Measurements from ENCODE around the gene MYH11.

Gene MYH11

DNA sequence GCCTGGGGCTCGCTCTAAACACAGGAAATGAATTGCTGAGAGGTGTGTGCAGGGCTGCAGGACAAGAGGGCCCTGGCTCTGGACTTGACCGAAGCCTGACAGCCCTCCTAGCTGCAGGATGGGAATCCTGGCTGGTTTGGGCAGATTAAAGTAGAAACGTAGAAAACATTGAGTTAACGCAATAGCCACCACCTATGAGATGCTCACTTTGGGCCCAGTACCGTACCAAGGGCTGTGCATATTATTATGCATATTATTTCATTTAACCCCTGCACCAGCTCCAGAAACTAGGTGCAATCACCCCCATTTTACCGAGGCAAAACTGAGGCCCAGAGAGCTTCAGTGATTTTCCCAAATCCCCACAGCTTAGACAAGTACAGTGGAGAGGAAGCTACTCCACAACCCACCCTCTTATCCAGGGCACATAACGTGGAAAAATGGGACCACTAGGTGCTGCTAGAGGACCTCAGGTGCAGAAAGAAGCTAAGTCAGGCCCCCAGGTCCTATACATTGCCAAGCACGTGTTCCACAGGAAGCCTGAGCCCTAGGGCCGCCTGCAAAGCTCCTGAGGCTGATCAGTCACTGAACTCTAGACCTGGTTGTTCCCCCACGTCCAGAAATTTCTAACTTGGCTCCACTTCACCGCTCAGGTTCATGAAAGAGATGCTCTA is 79.2 kb downstream of the MYH11 start:
- no peak for DNase-seq (ENCODE audit: low read depth in 2 of 2)

DNA sequence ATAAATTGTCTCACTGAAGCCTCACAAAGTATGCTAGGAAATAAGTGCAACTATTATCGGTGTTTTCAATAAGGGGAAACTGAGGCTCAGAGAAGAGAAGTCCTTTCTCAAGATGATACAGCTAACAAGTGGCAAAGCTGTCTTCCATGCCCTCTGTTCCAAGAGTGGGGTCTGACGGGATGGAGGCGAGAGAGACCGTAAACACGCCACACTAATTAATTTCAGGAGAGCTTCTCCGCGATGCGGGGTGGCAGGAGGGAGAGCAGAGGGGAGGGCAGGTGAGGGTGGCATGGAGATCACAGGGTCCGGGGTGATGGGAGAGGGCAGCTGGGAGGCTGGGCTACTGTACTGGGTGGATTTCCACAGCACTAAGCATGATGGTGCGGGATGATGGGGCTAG is 80.3 kb downstream of the MYH11 start:
- no peak for DNase-seq (ENCODE audit: low read depth in 2 of 2)

GRCh38 chr16:15775663-15776304 is 81.0 kb downstream of the MYH11 start:
- no peak for DNase-seq (ENCODE audit: low read depth in 2 of 2)

GRCh38 chr16:15775209-15775608 is 81.6 kb downstream of the MYH11 start:
- no peak for DNase-seq (ENCODE audit: low read depth in 2 of 2)

DNA sequence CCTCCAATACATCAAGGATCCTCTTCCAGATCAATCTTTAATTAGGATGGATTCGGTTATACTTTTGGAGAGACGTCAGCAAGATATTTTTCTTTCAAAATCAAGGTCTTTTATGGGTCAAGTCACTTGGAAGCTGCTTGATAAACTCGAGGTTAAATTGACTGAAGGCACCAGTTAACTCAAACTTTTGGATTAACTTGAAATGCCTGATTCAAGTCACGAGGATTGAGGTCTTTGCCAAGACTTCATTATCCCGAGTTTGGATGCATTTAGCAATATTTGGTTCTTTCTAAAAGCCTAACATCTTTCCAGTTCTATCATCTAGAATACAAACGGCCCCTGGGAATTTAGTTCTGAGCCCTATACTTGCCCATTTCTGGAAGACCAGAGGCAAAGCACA is 82.9 kb downstream of the MYH11 start:
- no peak for DNase-seq (ENCODE audit: low read depth in 2 of 2)

DNA sequence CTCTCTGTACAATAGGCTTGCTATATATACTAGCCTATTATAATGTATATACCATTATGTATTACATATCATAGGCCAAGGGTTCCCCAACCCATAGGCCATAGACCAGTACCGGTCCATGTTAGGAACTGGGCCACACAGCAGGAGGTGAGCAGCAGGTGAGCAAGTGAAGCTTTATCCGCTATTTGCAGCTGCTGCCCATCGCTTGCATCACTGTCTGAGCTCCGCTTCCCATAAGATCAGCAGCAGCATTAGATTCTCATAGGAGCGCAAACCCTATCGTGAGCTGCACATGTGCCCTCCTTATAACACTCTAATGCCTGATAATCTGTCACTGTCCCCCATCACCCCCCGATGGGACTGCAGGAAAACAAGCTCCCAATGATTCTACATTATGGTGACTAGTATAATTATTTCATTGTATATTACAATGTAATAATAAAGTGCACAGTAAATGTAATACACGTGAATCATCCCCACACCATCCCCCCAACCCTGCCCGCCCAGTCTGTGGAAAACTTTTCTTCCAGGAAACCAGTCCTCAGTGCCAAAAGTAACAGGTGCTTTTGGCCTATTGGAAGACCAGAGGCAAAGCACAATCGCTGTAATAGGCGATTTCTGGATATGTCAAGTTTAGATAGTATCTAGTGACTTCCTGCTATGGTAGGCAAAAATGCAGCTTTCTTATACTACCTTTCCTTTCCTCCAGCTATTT is 84.1 kb downstream of the MYH11 start:
- no peak for DNase-seq (ENCODE audit: low read depth in 2 of 2)

GRCh38 chr16:15771694-15772093 is 85.1 kb downstream of the MYH11 start:
- DNase-seq (ENCODE audit: low read depth in 2 of 2): no peak

DNA sequence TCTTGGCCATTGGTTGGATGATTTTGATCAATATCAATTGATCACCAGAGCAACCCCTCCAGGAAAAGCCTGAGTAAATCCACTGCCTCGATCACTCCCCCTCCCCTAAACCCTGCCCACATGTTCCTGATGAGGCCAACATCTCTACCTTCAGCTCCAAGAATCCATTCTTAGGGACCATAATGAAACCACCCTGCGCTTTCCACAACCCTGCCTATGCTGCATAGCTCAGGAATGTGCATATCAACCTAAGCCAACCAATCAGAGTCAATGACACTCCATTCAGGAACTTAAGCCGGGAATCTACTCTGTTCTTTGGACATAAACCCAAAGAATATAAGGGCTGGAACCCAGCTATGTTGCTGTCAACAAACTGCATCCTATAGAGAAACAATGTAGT is 86.3 kb downstream of the MYH11 start:
- DNase-seq (ENCODE audit: low read depth in 2 of 2): no peak

GRCh38 chr16:15770107-15770506 is 86.7 kb downstream of the MYH11 start:
- no peak for DNase-seq (ENCODE audit: low read depth in 2 of 2)

GRCh38 chr16:15769239-15769638 is 87.6 kb downstream of the MYH11 start:
- DNase-seq (ENCODE audit: low read depth in 2 of 2): no peak

DNA sequence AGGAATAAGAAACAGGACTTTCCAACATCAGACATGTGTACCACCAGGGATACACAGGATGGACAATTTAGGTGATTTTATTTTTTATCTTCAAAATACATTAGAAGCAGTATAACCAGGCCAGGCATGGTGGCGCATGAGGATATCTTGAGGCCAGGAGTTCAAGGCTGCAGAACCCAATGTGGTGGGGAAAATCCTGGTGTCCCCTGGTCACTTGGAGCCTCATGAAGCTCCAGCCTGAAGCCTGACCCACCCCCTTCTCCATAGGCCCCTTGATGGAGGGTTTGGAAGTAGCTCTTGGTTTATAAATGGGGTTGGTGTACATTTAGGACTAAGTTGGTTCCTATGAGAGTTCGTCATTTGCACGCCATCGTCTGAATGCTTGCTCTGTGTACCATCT is 88.6 kb downstream of the MYH11 start:
- DNase-seq (ENCODE audit: low read depth in 2 of 2): no peak

DNA sequence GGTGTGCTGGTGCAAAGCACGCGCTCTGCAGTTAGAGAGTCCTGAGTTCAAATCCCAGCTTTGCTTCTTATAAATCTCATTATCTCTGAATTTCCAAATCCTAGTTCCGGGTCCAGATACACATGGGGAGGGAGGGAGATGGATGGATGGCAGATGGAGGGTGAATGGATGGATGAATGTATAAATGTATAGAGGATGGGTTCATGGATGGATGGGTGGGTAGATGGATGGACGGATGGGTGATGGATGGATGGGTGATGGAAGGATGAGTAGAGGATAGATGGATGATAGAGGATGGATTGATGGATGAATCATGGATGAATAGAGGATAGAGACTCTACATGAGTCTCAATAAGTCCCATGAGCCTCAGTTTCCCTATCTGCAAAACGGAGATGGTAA is 89.9 kb downstream of the MYH11 start:
- no peak for DNase-seq (ENCODE audit: low read depth in 2 of 2)

DNA sequence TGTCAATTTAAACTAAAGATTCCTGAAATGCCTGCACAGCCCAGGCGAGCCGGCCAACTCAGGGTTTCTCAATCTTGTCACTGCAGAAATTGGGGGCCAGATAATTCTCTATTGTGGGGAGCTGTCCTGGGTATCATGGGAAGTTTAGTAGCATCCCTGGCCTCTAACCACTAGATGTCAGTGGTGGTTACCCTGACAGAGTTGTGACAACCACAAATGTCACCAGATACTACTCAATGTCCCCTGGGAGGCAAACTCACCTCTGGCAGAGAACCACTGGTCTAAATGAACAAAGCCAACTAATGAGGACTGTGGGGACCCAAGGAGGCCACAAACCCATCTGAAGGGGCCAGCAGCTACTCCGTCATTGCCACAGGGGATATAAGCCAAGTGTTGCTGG is 90.9 kb downstream of the MYH11 start:
- DNase-seq (ENCODE audit: low read depth in 2 of 2): no peak

GRCh38 chr16:15765116-15765515 is 91.7 kb downstream of the MYH11 start:
- DNase-seq (ENCODE audit: low read depth in 2 of 2): no peak

- no peak for DNase-seq (ENCODE audit: low read depth in 2 of 2)
Observed at GRCh38 chr16:15764112-15764511, 92.7 kb downstream of the MYH11 start.

DNA sequence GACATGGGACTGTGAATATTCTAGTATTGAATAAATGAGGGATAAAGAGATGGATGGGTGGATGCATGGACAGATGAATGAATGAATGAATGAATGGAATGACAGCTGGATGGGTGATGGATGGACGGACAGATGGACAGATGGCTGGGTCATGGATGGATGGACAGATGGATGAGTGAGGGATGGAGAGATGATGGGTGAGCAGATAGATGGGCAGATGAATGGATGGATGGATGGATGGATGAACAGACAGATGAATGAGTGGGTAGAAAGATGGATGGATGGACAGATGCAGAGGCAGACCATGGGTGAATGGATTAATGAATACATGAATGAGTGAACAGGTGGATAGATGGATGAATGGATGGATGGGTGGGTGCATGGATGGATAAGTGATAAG is 96.7 kb downstream of the MYH11 start:
- no peak for DNase-seq (ENCODE audit: low read depth in 2 of 2)

- no peak for DNase-seq (ENCODE audit: low read depth in 2 of 2)
Observed at GRCh38 chr16:15759070-15759469, 97.8 kb downstream of the MYH11 start.

DNA sequence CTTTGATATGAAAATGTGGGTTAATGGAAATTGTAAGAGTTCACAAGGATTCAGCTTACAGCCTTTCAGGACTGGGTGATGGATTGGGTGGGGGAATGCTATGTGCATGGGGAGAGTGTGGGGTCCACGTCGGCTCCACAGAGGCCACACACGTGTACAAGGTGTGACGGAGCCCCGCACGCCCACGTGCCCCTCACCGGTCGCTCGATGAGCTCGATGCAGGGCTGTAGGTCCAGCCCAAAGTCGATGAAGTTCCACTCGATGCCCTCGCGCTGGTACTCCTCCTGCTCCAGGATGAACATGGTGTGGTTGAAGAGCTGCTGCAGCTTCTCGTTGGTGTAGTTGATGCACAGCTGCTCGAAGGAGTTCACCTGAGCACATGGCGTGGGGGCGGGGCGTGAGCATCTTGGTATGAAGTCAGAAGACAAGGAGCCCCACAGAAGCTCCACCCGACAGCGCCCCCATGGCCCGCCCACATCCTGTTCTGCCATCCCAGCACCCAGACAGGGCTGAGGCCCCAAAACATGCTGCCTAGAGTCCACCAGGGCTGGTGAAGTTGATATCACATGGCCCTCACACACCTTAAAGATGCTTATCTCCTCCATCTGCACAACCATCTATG is 99.1 kb downstream of the MYH11 start:
- no peak for DNase-seq (ENCODE audit: low read depth in 2 of 2)

DNA sequence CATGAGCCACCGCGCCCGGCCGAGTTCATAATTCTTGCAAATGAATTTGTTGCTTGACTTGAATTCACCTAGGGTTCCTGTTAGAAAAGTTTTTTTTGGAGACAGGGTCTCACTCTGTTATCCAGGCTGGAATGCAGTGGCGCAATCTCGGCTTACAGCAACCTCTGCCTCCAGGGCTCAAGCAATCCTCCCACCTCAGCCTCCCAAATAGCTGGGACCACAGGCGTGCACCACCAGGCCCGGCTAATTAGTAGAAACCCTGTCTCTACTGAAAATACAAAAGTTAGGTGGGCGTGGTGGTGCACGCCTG is 99.8 kb downstream of the MYH11 start:
- DNase-seq (ENCODE audit: low read depth in 2 of 2): no peak

GRCh38 chr16:15754821-15755534 is 101.8 kb downstream of the MYH11 start:
- DNase-seq (ENCODE audit: low read depth in 2 of 2): no peak

GRCh38 chr16:15752717-15753488 is 103.9 kb downstream of the MYH11 start:
- DNase-seq (ENCODE audit: low read depth in 2 of 2): no peak

GRCh38 chr16:15751940-15752339 is 104.9 kb downstream of the MYH11 start:
- no peak for DNase-seq (ENCODE audit: low read depth in 2 of 2)

All from stimulated activated CD8-positive, alpha-beta memory T cell treated with anti-CD3 and anti-CD28 coated beads, Interleukin-15, amount 100 ng/mL, for 4 hours (primary cell).